ENCODE results near the gene SLC29A1.
"Not testable (repeated sequence)": the region's sequence is repeated elsewhere in the genome, so short reads cannot be mapped to it uniquely, and the experiment has no call there.

The SLC29A1 gene

DNA sequence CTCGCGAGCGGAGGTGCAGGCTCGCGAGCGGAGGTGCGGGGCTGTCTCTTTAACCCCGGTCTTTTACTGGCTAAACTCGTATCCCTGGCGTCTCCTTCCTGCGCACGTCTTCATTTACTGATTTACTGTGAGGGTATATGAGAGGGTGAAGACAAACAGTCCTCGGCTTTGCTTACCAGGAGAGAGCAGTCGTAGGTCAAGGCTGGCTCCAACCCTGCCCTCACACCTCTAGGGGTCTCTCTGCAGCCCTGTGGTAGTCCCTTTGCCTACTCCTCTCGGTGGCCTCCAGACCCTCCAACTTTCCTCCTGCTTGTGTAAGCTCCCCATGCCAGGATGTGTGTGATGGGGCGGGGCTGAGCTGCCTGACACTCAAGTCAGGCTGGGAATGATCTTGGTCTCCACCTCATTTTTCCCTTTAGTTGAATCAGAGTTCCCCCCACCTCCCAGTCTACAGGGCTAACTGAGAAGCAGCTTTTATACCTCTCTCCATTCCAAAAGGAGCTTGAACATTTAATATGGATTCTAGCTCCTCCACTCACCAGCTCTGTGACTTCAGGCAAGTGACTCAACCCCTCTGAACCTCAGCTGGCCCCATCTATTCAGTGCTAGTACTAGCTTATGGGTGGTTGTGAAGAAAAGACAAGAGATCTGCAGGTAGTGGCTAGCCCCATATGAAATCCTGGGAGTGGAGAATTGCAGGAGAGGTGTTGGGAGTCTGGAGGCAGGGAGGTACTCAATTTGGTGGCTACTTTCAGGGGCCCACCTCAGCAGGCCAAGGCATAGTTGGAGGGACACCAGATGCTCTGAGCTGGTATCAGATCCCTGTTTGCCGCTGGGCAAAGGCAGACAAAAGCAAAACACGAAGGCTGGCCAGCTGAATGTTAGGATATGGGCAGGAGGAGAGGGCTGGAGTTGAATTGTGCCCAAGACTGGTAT, 902 bp downstream of the SLC29A1 start:
- DNase-seq, result peak; percentile 81

- DNase-seq, result no peak
These were observed 1.5 kb downstream of the SLC29A1 start for GRCh38 chr6:44224965-44225305.

GRCh38 chr6:44225579-44226325, 2.4 kb downstream of the SLC29A1 start:
- DNase-seq, result no peak

DNA sequence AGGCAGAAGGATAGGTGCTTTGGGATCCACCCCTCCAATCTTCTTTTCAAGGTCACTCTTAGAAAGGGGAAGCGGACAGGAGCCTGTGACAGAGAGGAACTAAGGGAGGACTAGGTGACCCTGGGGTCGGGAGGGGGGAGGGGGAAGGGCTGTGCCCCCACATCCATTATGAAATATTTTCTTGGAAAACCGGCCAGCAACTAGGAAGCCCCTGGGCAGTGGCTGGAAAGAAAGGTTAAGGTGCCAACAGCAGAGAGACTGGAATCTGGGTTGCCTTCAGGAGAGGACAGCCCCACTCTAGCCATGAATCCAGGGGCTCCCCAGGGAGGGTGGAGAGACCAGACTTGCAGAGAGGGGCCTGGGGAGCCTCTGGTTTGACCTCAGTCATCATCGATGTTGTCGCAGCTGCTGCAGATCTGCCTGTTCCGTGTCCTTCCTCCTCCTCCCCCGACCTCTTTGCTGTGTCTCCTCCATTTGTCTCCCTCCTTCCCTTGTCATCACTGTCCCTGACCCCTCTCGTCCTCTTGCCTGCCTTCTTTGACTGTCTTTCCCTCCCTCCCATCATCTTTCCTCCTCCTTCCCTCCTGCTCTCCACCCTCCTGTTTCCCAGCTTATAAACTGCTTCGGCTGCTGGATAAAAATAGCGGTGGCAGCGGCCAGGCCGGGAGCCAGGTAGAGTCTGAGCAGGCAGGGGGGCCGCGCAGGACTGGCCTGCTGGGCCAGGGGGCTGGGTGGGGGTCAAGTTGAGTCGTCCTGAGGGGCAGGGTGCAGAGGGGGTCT, 3.2 kb downstream of the SLC29A1 start:
- DNase-seq, result no peak

DNA sequence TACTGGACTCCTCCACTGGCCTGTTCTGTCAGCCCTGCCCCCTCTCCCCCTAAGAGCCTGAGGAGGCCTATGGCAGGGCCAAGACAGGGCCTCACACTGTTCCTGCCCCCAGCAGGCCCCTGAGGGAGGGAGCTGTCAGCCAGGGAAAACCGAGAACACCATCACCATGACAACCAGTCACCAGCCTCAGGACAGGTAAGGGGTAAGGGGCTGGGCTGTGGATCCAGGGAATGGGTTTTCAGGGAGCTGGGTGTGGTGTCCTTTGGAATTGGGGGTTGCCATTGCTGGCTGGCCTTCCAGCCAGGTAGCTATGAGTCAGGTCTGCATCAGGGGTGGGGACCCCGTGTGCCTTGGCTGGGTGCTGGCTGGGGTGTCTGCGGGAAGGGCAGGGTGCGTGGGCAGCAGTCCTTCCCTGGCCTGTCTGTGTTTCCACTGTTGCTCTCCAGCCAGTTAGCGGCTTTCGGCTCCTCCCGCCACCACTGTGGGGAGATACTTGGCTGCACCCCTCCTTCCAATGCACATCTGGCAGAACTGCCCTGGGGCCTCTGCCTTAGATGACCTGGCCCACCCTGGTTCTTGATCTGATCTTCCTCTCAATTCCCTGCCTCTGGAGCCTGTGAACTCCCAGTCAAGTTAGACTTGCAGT, 3.9 kb downstream of the SLC29A1 start:
- no peak for DNase-seq

DNA sequence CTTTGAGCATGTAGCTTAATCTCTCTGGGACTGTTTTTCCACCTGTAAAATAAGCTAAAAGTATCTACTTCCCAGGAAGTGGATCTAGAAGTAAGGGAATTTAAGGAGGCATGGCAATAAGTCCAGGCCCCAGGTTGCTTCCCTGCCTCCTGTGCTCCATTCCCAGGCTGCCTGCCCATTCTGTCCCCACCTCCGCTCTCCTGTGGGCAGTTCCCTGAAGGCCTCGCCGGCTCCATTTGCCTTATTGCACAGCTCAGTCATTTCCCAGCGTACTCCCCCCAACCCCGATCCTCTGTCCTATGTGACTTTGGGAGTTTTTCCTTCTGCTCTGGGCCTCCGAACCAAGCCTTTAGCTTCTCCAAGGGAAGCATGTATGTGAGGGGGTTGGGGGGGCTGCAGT, 4.6 kb downstream of the SLC29A1 start:
- no peak for DNase-seq

GRCh38 chr6:44228433-44228832, 5.0 kb downstream of the SLC29A1 start:
- no peak for DNase-seq

GRCh38 chr6:44228836-44229235, 5.4 kb downstream of the SLC29A1 start:
- DNase-seq, result no peak

- no peak for DNase-seq
These were observed 6.1 kb downstream of the SLC29A1 start for GRCh38 chr6:44229376-44230033.

DNA sequence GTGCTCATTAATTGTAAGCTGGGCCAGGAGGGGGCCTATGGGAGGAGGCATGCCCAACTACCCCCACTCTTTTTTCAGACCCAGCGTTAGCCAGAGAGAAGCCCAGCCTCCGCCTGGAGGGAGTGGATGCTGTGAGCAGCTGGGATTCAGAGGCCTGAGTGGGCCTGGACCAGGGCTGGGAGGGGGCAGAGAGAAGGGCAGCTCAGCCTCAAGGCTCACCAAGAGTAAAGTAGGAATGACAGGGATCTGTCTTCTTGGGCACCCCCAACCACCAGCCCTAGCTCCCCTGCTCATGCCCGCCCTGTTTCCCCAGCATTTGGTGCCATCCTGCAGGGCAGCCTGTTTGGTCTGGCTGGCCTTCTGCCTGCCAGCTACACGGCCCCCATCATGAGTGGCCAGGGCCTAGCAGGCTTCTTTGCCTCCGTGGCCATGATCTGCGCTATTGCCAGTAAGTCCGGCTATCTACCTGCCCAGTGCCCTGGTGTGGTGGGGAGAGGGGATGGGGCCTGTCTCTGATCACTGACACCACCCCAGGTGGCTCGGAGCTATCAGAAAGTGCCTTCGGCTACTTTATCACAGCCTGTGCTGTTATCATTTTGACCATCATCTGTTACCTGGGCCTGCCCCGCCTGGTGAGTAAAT, 6.8 kb downstream of the SLC29A1 start:
- DNase-seq, result no peak

- DNase-seq, result not testable (repeated sequence)
These were observed 8.0 kb downstream of the SLC29A1 start for GRCh38 chr6:44231426-44231825.

- no peak for DNase-seq
These were observed 9.5 kb downstream of the SLC29A1 start for GRCh38 chr6:44232676-44233566.

- no peak for DNase-seq
These were observed 10.2 kb downstream of the SLC29A1 start for GRCh38 chr6:44233567-44234100.

DNA sequence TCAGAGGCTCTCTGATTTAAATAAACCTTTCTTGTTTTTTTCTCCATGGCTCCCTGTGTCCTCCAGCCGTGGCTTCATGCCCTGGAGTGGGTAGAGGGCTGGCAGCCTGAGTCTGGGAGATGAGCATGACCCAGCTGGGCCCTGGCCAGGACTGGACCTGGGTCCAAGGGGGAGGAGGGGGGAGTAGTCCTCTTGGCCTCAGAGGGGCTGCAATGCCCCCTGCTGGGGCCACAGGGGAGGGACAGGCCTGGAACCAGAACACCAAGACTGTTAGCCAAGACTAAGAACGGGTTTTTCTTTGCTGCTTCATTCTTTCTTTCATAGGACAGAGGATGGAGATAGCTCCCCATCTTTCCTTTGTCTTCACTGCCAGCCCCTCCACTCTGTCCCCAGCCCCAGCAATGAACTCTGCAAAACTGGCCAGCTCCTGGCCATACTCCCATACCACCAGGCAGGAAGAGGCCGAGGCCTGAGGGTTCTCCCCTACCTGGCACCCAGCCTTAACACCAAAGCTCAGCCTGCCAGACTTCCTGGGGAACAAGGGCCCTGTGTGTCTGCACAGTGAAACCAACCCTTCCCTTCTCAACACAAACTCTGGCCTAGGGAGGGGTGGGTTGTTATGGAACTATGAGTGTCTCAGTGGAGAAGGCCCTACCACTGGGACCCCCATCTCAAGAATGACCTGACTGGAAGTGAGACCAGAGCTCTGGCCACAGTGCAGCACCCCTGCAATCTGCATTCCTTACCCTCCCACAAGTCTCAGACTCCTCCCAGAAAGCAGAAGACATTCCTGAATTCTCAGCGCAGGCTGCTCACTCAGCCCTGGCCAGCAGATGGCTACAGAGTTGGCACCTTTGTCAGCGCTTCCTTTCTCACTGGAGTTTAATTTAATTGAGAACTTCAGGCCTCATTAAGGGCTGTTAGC, 11.0 kb downstream of the SLC29A1 start:
- no peak for DNase-seq

GRCh38 chr6:44235269-44235668, 11.9 kb downstream of the SLC29A1 start:
- no peak for DNase-seq

GRCh38 chr6:44235891-44236516, 12.6 kb downstream of the SLC29A1 start:
- no peak for DNase-seq

DNA sequence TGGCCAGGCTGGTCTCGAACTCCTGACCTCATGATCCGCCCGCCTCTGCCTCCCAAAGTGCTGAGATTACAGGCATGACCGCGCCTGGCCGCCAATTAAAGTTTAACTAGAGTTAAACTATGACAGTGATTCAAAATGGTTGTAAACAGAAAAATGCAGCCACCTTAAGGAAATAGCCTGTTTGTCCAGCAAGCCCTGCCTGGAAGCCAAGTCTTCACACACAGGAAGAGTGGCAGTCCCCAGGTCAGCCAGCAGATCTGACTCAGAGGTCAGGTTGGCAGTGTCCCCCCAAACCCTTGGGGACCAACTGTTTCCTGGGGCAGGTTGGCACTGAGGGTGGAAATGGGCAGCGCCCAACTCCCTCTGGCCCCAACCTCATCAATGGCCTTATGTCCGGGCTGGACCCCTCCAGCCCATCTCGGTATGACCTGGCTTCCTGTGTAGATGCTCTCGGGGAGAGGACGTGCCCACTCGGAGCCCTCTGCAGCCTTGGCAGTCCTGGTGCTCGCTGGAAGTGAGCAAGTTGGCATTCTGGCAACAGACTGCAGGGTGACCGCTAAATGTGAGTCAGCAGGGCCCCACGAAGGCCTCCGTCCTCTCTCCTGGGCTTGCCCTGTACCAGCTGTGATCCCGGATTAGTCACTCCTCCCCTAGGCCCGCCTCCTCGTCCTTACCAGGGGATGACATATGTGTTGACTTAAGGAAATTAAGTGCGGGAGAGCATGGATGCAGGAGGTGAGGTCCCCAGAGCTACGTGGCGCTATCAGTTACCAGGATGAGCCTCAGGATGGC, 13.8 kb downstream of the SLC29A1 start:
- peak; percentile 94 for DNase-seq

Data from NCI-H510A treated with DMSO at 0.1 percent for 48 hours (cell line).